Hippocampal formation (tissue), 2 donors: Measurements from ENCODE around the gene WDR89.
"Not testable (repeated sequence)": the region's sequence is repeated elsewhere in the genome, so short reads cannot be mapped to it uniquely, and the experiment has no call there.

ENCODE experiments used
- DNase-seq, 2 donors: peaks; one replicate each; lab custom pipeline; 2025; lab: John Stamatoyannopoulos, UW

Gene WDR89

DNA sequence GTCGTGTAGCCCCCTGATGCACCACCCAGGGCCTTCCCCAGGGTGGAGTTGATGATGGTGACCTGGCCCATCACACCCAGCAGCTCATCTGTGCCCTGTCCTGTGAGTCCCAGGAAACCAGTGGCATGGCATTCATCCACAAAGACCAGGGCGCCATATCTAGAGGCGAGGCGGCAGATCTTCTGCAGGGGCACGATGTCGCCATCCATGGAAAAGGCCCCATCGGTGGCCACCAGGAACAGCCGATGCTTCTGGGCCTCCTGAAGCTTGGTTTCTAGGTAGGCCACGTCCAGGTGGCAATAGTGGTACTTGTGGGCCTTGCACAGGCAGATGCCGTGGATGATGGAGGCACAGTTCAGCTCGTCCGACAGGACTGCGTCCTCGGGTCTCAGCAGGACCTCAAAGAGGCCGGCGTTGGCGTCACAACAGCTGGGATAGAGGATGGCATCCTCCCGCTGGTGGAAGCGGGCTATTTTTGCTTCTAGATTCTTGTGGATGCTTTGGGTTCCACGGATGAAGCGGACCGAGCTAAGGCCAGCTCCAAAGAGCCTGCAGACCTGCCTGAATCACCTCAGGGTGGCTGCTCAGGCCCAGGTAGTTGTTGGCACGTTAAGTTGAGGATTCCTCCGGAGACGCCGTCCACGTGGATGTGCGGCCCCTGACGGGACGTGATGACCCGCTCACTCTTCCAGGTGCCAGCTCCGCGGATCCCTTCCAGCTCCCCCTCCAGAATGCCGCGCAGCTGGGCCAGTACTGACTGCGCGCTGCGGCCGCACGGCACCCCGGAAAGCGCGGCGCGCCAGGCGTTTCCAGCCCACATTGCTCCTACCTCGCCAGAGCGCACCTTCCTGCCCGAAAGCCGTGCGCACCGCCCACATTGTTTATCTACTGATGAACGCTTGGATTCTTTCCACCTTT, 47.0 kb downstream of the WDR89 start:
- DNase-seq: no peak

- not testable (repeated sequence) for DNase-seq
Observed at GRCh38 chr14:63583046-63583445, 58.6 kb downstream of the WDR89 start.

GRCh38 chr14:63581491-63581890, 60.2 kb downstream of the WDR89 start:
- no peak for DNase-seq

DNA sequence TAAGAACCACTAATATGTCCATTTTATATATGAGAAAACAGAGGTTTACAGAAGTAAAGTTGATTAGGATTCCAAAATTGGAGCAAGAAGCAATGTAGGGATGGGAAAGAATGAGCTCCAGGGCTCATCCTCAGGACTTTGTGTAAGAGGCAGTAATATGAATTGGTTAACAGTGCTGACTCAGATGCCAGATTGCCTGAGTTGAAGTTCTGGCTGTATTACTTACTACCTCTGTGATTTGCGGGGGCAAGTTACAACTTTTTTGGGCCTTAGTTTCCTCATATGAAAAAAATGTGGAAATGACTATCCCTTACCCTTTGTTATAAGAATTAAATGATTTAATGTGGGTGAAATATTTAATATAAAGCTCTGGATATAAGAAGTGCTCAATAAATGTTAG, 63.4 kb downstream of the WDR89 start:
- no peak for DNase-seq

- no peak for DNase-seq
Observed at GRCh38 chr14:63573581-63573980, 68.1 kb downstream of the WDR89 start.

DNA sequence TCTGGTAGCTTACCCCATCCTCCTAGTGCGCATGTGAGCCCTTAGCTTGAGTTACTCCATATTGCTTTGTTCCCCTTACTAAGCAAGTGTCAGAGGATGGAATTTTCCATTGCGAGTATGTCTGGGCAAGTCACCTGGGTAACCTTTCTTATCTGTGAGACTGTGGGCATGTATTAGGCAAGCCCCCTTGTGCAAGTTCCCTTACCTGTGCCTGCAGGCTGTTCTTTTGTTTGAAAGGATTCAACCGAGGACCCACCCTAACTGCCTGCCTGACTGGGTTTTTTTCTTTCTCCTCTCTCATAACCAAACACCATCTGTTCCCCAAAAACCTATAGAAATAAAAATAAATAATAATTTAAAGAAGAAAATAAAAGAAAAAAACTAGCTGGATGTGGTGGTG, 76.2 kb downstream of the WDR89 start:
- DNase-seq: no peak

GRCh38 chr14:63564318-63564717, 77.4 kb downstream of the WDR89 start:
- no peak for DNase-seq

DNA sequence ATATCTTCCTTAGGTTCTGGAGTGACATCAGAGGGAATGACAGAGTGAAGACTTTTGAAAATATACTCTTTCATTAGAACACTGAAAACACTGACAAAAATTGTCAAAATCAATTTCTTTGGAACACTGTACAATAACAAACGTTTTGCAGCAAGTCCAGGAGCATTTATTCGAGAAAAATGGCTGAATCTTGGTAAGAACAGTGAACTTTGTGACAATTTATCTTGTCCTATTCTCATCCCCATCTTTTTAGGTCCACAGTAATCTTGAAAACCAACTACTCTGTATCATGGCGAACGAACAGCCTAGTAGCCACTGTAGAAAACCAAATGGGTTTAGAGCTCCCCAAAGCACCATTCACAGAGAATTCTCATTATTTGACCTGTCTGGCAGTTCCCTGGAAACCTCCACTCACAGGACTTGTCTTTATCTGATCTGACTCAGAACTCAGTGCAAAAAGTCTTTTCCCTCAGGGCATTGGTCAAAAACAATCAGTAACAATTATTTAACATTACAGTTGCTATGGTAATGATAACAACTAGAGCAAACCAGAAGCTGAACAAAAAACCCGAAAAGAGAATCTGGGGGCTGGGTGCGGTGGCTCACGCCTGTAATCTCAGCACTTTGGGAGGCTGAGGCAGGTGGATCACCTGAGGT, 78.2 kb downstream of the WDR89 start:
- no peak for DNase-seq

DNA sequence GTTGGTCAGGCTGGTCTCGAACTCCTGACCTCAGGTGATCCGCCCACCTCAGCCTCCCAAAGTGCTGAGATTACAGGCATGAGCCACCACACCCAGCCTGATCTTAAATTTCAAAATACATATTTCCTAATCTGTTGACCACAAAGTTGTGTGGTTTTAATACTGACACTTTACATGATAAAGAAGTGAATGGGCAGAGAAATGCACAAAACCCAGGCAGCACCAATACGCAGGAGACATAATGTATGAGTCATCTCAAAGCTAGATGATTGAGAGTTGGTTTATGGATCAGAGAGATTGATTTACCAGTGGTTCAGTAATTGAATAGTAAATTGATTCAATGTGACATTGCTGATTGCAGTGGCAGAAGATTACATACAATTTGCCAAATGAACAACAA, 79.3 kb downstream of the WDR89 start:
- DNase-seq: no peak

DNA sequence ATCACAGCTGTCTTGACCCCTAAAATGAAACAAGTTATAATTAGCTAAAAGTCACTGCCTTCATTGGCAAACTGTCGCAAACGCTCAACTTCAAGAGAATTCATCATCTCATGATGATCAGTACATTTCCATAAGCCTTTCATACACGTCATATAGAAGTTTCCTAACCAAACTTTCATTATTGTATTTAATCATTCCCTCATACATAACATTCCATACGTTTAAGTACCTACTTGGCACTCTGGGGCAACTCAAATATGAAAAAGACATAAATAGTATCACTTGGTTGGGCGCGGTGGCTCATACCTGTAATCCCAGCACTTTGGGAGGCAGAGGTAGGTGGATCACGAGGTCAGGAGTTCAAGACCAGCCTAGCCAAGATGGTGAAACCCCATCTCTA, 86.1 kb downstream of the WDR89 start:
- no peak for DNase-seq

DNA sequence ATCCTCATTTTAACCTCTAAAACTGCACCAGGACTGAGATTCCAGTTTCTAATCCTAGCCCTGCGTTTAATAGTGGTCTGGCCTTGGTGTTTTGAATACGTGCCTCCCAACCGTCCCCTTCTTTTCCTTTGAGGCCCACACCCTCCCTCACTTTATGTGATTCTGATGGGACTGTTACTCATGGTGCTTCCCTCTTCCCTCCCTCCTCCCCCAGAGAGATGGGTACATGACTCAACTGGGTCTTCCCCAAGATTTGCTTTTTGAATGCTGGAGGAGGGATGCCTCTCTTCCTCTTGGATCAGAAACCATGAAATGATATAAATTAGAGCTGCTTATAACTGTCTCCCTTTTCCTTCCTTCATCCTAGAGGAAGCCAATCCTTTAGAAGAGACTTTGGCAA, 90.3 kb downstream of the WDR89 start:
- DNase-seq: no peak

- no peak for DNase-seq
Observed at GRCh38 chr14:63547798-63548335, 93.8 kb downstream of the WDR89 start.
